HG02852 (cell line): ENCODE data around the gene TBX18.

Experiments
- ATAC-seq: cut with Tn5 transposase; IDR thresholded peaks from one replicate; pipeline ENCODE4 v1.9.1; 2021; ENCODE audit warnings: mild to moderate bottlenecking, moderate library complexity; ENCODE audit not compliant: unreplicated experiment

TBX18 gene

GRCh38 chr6:84773133-84773430 lies 8.7 kb upstream of the TBX18 start:
- ATAC-seq, result no peak

DNA sequence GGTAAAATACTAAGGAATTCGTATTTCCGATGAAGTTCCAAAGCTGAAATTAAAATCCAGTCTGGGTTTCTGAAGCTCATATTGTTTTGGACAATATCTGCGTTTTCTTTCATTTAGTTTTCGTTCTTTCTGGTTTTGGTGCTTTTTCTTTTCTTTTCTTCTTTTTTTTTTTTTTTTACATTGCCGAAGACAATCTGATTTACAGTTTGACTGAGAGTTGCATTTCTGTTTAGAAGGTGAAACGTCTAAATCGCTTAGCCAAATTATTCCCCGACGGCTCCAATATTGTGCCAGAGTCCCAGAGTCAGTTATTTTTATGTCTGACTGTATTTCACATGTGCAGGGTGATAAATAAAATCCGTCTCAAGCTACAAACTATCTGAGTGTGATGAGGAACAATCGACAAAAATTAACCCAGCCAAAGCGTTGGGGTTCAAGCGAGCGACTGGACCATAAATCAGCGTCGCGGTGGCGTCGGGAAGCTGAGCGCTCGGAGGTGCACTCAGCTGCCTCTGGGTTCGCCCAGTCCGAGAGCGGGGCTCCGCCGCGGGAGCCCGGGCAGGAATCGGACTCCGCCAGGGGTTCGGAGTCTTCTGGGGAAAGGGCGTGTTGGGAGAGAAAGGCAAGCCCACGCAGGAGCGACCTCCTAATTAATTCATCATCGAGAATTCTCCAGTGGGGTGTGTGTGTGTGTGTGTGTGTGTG lies 8.2 kb upstream of the TBX18 start:
- ATAC-seq, result no peak

- no peak for ATAC-seq
Observed at GRCh38 chr6:84771756-84772356, 7.5 kb upstream of the TBX18 start.

DNA sequence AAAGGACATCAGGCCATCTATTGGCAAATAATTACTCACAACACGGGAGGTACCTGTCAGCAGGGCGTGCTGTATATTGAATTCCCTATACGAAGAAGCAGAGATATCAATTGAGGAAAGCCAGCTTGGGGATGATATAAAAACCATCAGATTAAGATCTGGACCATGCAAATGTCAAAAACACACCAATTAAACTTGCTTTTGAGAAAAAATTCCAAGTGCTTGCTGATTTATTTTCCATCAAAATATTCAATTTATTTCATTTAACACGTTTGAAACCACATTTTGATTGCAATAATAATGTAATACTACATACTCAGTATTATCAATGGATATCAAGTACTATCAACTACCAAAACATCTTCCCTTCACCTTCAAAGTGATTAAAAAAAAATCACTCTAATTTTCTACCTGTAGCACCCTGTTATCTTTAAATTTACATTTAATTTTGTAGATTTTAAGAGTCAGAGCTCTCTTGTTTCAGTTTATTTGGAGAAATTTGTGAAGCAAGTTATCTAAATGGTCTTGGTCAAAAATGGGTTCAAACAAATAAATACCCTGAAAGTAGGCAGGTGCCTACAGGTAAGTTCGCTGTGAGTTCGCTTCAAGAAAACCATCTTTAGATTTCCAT lies 6.8 kb upstream of the TBX18 start:
- no peak for ATAC-seq

DNA sequence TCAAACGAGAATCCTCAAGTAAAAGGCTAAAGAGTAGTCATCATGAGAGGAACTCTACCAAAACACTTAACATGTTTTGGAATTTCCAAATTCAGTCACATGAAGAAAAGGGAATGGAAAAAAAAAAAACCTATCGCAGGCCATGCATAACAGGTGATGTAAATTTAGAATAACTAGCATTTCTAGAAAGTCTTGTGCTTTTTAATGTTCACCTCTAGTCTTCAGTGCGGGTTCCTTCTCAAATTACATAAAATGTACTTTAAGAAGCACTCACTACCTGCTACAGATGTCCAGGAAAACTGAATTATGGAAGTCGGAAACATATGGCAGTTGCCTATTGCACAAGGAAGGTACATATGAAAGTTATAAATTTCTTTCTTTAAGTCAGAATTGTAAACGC lies 6.1 kb upstream of the TBX18 start:
- no peak for ATAC-seq

GRCh38 chr6:84769306-84769705 lies 4.9 kb upstream of the TBX18 start:
- no peak for ATAC-seq

- ATAC-seq, result no peak
Observed at GRCh38 chr6:84768442-84769174, 4.2 kb upstream of the TBX18 start.

DNA sequence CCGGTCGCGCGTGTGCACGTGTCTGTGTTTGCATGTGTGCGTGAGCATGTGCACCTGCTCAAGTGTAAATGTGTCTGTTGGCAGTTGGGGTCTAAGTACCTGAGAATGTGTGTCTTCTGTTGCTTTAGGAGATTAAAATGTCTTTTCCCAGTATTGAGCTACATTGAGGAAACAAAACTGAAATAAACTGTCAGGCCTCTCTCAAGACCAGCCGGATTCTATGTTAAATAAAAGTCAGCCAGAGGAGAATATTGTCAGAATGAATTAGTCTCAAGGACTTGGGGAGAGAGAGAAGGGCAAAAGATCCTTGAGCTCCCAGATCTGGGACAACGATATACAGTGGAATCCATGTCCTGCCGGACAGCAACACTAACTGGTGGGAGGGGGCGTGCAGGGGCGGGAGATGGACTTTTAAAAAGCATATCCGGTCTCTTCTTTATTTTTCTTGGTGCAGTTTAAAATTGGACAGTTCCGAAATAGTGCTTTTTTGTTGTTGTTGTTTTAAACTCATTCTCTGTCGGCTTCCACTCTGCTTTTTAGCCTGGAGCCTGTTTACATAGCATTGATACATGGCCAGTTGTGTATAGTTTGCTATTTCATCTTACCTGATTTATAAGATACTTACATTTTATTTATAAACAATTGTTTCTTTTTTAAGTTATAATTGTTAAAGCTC lies 3.3 kb upstream of the TBX18 start:
- ATAC-seq, result no peak

- ATAC-seq, result no peak
Observed at GRCh38 chr6:84766799-84767525, 2.6 kb upstream of the TBX18 start.

DNA sequence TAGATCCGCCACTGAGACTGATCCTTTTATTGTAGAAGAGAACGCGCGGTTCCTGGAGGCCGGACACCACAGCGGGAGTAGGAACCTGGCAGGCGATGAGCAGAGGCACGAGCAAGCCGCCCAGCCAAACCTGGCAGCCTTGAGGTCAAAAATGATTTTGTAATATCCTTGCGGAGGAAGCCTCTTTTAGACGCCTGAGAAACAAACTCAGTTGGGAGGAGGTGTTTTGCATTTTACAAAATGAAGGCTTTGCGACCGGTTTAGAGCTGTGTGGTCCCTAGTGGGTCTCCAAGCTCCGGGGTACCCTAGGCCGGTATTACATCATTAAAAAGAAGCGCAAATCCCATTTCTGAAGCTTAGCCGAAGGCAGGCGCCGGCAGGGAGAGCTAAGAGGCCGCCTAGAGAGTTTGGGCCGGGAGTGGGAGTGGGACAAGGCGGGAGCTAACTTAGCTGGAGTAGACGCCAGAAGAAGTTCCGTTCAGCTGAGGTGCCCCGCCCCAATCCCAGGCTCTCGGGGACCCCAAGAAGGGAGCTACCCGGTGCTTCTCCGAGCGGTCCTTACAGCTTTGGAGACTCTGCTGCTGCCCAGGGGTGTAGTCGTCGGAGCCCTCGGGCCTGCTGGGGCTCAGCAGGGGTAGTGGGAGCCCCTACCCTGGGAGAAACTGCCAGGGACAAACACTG lies 1.9 kb upstream of the TBX18 start:
- ATAC-seq, result no peak

DNA sequence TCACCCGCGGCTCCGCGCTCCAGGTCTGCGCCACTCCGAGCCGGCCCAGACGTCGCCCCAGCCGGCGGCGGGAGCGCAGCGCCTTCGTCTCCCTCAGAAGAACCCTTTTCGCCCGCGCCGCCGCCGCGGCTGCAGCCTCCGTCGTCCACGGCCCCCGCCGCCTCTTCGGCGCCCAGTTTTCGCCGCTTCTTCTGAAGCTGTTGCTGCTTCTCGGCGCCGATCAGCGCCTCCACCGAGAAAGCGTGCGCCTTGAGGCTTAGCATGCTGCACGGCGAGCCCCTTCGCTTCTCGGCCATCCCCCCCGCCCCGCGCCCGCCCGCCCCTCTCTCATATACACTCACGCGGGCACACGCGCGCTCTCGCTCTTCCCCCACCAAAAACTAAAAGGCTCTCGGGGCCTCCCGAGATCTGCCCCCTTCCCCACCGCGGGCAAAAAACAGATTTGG lies 489 bp downstream of the TBX18 start:
- ATAC-seq, result no peak

- ATAC-seq, result no peak
Observed at GRCh38 chr6:84763003-84763885, 1.2 kb downstream of the TBX18 start.

DNA sequence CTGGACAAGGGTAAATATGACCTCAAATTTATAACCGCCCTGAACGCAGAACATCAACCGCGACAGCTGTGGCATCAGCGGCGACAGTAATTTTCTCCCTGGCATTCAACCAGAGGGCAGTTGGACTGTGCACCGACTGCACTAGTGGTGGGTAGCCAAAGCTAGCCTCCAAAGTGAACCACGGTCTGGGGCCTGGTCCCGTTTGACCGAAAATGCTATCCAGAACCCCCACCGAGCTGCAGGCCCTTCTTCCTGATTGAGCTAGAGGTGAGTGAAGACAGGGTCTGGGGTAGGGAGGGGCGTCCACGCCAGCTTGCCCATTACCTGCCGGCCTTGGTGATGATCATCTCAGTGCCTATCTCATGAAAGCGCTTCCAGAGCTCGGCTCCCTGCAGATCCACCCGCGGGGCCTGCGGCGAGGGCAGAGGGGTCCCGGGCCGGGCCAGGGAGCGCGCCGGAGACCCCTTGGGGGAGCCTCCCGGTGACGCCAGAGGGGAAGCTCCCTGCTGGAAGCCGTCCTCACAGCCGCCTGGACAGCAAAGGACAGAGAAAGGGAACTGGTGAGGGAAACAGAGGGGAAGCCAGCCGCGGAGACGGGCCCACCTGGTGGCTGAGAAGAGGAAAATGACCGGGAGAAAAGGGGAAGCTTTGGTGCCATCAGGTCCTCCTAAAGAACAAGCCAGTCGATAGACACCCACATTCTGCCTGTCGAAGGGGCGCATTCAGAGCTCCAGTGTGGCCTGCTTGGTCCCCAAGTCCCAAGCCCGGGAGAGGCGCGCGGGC lies 2.0 kb downstream of the TBX18 start:
- no peak for ATAC-seq

- no peak for ATAC-seq
Observed at GRCh38 chr6:84758486-84758885, 5.9 kb downstream of the TBX18 start.

DNA sequence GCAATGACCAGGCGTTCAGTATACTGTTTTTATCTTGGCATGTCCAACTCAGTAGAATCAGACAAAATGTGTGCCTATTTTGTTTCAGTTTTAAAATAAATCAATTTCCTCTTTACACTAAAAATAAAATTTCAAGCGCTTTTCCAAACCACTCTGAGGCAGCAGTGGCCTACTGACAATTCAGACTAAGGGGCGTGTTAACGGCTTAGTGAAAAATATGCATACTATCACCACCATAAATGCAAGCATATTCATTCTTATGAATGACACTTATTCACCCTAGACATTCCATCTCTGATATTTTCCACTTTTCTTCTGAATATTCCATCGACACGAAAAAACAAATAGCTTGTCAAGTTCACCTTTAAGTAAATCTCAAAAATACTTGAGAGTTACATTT lies 7.5 kb downstream of the TBX18 start:
- ATAC-seq, result no peak

- no peak for ATAC-seq
Observed at GRCh38 chr6:84756466-84756865, 7.9 kb downstream of the TBX18 start.

GRCh38 chr6:84753173-84753572 lies 11.2 kb downstream of the TBX18 start:
- ATAC-seq, result no peak

- ATAC-seq, result no peak
Observed at GRCh38 chr6:84752118-84752850, 12.1 kb downstream of the TBX18 start.
